C4-2B (cell line): ENCODE results near the gene COL12A1.

ENCODE experiments used
- CTCF ChIP-seq: fragments of 450-650 bp; conservative IDR thresholded peaks from 2 replicates; pipeline ENCODE4 v1.5.1; 2017; ENCODE audit warnings: mild to moderate bottlenecking
- ZFX ChIP-seq: fragments of 450-650 bp; IDR thresholded peaks from 2 replicates; pipeline ENCODE4 v1.6.1; 2017

GRCh38 chr6:75201901-75202672 lies 3.8 kb downstream of the COL12A1 start:
- TF ChIP-seq CTCF (no peak), ZFX (no peak)
